ENCODE data around the gene DENND1B. TPM values are rescaled to one million over a fixed set of nuclear protein-coding genes. Genes with fewer than 3 reads are reported as not detected.

The DENND1B gene
- polyA plus RNA-seq, 2 of the 4 experiments (the other 2 are of a cell fraction) = 2.9 to 10.5 TPM

DNA sequence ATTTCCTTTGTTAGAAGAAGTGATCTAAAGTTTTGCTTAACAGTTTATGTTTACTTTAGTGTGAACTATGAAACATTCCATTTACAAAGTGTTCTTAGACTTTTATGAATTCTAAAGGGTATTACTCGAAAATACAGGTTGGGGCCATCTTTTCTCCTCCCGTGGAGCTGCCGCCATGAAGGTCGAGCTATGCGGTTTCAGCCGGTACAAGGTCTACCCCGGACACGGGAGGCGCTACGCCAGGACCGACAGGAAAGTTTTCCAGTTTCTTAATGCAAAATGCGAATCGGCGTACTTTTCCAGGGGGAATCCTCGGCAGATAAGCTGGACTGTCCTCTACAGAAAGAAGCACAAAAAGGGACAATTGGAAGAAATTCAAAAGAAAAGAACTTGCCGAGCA is 39.8 kb downstream of the DENND1B start:
- H3K4me1 ChIP-seq = no peaks in the 10 kb centered on the region; the same call in 1 of the 3 replicates
- 93% methylated on average over 16 of the region's 16 CpGs for WGBS (ENCODE audit: missing lambda C conversion rate)
- no peaks in the 10 kb centered on the region for H3K9me3 ChIP-seq
- no peak for ATAC-seq
- CTCF ChIA-PET = no interaction called here
- H3K4me3 ChIP-seq = no peak overlapping the region
- H3K27ac ChIP-seq = no peak overlapping the region
- FAIRE-seq = no peak
- POLR2A ChIA-PET = no interaction called here
- H3K4me2 ChIP-seq = no peak overlapping the region
- no peak for DNase-seq (ENCODE audit: low read depth in 1 of 2, low spot score in 1 of 2)
- TF ChIP-seq EP300 (IDR thresholded peaks at IDR 0.05) (no peak), ESRRA (IDR thresholded peaks at IDR 0.05; ENCODE audit: borderline replicate concordance, low read length) (no peak), FOXS1 (CRISPR knock-in tag; IDR thresholded peaks at IDR 0.05) (no peak), RFX5 (IDR thresholded peaks at IDR 0.05) (no peak), ZFP36 (IDR thresholded peaks at IDR 0.05; ENCODE audit: borderline replicate concordance, partially characterized antibody) (no peak), HOXB13 (CRISPR knock-in tag; IDR thresholded peaks at IDR 0.05; ENCODE audit: low read depth) (no peak), MAZ (IDR thresholded peaks at IDR 0.05; ENCODE audit: borderline replicate concordance, low read depth, low read length) (no peak), RNF2 (IDR thresholded peaks at IDR 0.05; ENCODE audit: borderline replicate concordance, low read depth) (no peak), EHF (CRISPR knock-in tag; IDR thresholded peaks at IDR 0.05) (no peak), POLR2AphosphoS2 (conservative IDR thresholded peaks at IDR 0.05; ENCODE audit: low read length) (no peak), FOSB (CRISPR knock-in tag; IDR thresholded peaks at IDR 0.05) (no peak), POLR2A (IDR thresholded peaks at IDR 0.05; ENCODE audit: low read length) (no peak)
- TF ChIP-seq, protein P1, sequence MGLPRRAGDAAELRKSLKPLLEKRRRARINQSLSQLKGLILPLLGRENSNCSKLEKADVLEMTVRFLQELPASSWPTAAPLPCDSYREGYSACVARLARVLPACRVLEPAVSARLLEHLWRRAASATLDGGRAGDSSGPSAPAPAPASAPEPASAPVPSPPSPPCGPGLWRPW (IDR thresholded peaks at IDR 0.05) = no peak
- TF ChIP-seq, protein P2, sequence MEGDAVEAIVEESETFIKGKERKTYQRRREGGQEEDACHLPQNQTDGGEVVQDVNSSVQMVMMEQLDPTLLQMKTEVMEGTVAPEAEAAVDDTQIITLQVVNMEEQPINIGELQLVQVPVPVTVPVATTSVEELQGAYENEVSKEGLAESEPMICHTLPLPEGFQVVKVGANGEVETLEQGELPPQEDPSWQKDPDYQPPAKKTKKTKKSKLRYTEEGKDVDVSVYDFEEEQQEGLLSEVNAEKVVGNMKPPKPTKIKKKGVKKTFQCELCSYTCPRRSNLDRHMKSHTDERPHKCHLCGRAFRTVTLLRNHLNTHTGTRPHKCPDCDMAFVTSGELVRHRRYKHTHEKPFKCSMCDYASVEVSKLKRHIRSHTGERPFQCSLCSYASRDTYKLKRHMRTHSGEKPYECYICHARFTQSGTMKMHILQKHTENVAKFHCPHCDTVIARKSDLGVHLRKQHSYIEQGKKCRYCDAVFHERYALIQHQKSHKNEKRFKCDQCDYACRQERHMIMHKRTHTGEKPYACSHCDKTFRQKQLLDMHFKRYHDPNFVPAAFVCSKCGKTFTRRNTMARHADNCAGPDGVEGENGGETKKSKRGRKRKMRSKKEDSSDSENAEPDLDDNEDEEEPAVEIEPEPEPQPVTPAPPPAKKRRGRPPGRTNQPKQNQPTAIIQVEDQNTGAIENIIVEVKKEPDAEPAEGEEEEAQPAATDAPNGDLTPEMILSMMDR (IDR thresholded peaks at IDR 0.05) = no peak
- TF ChIP-seq, protein P3, sequence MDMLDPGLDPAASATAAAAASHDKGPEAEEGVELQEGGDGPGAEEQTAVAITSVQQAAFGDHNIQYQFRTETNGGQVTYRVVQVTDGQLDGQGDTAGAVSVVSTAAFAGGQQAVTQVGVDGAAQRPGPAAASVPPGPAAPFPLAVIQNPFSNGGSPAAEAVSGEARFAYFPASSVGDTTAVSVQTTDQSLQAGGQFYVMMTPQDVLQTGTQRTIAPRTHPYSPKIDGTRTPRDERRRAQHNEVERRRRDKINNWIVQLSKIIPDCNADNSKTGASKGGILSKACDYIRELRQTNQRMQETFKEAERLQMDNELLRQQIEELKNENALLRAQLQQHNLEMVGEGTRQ (IDR thresholded peaks at IDR 0.05) = no peak
- TF ChIP-seq, protein P4, sequence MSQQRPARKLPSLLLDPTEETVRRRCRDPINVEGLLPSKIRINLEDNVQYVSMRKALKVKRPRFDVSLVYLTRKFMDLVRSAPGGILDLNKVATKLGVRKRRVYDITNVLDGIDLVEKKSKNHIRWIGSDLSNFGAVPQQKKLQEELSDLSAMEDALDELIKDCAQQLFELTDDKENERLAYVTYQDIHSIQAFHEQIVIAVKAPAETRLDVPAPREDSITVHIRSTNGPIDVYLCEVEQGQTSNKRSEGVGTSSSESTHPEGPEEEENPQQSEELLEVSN (IDR thresholded peaks at IDR 0.05; ENCODE audit: borderline replicate concordance, low read depth) = no peak

DNA sequence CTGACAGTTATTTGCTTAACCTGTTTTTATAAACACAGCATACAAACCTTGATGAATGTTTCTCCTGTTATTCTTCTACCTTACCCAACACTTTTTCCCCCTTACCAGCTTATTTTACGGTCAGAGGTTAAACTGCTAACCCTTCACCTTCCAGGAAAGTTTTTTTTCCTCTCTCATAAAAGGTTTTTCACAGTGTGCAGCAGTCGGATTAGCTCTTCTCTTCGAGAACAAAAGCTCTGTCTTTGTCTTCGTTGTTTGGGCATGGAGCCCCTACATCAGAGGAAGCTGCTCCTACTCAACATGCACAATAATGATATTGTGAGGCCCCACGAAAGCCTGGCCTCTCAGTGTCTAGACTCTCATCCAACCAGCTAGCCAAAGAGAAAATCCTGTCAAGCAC is 42.0 kb downstream of the DENND1B start:
- ATAC-seq (no peak), FAIRE-seq (no peak), DNase-seq (ENCODE audit: low read depth in 1 of 2, low spot score in 1 of 2) (no peak)
- POLR2A ChIA-PET = no interaction called here
- no peak overlapping the region for H3K4me3 ChIP-seq
- H3K4me2 ChIP-seq = no peak overlapping the region
- H3K27ac ChIP-seq = no peak overlapping the region
- no peaks in the 10 kb centered on the region for H3K9me3 ChIP-seq
- TF ChIP-seq GATA3 (IDR thresholded peaks at IDR 0.05; ENCODE audit: borderline replicate concordance) (no peak), EHF (CRISPR knock-in tag; IDR thresholded peaks at IDR 0.05) (no peak)
- no peaks in the 10 kb centered on the region; the same call in 1 of the 3 replicates for H3K4me1 ChIP-seq
- CTCF ChIA-PET = no interaction called here
- WGBS (ENCODE audit: missing lambda C conversion rate) = 81% methylated on average over 5 of the region's 5 CpGs

DNA sequence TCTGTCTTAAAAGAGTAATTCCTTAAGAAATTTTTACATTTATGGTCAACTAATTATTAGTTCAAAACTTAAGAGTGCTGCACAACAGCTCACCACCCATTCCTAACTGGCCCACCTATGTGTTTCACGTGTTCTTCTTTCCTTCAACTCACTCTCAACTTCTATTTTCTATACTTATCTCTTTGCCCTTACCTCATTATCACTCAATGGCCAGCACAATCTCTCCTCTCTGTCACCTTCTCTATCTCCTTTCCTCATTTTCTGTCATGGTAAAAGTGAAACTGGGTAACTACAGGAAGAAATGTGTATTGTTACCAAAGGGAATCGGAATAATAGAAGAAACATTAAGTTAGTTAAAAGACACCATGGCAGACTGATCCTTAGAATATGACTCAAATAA is 43.1 kb downstream of the DENND1B start:
- 87% methylated on average over 2 of the region's 2 CpGs for WGBS (ENCODE audit: missing lambda C conversion rate)
- DNase-seq (ENCODE audit: low read depth in 1 of 2, low spot score in 1 of 2) = no peak
- Histone ChIP-seq H3K4me2 (no peak overlapping the region), H3K9me3 (no peaks in the 10 kb centered on the region), H3K27ac (no peak overlapping the region), H3K4me1 (no peaks in the 10 kb centered on the region; the same call in 1 of the 3 replicates), H3K4me3 (no peak overlapping the region)
- no peak for ATAC-seq
- ChIA-PET POLR2A (no interaction called here), CTCF (interaction anchor here (1.2 kb wide), 1 partner anchor 137 kb away, joined by 3 read pairs; no protein-coding TSS in a partner anchor)
- TF ChIP-seq, protein P5, sequence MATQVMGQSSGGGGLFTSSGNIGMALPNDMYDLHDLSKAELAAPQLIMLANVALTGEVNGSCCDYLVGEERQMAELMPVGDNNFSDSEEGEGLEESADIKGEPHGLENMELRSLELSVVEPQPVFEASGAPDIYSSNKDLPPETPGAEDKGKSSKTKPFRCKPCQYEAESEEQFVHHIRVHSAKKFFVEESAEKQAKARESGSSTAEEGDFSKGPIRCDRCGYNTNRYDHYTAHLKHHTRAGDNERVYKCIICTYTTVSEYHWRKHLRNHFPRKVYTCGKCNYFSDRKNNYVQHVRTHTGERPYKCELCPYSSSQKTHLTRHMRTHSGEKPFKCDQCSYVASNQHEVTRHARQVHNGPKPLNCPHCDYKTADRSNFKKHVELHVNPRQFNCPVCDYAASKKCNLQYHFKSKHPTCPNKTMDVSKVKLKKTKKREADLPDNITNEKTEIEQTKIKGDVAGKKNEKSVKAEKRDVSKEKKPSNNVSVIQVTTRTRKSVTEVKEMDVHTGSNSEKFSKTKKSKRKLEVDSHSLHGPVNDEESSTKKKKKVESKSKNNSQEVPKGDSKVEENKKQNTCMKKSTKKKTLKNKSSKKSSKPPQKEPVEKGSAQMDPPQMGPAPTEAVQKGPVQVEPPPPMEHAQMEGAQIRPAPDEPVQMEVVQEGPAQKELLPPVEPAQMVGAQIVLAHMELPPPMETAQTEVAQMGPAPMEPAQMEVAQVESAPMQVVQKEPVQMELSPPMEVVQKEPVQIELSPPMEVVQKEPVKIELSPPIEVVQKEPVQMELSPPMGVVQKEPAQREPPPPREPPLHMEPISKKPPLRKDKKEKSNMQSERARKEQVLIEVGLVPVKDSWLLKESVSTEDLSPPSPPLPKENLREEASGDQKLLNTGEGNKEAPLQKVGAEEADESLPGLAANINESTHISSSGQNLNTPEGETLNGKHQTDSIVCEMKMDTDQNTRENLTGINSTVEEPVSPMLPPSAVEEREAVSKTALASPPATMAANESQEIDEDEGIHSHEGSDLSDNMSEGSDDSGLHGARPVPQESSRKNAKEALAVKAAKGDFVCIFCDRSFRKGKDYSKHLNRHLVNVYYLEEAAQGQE (IDR thresholded peaks at IDR 0.05) = no peak
- no peak for TF ChIP-seq FOXS1 (CRISPR knock-in tag; IDR thresholded peaks at IDR 0.05)
- FAIRE-seq = no peak

Data from A549 (cell line).